Measurements from ENCODE around the gene ADCK1.

ADCK1 gene

DNA sequence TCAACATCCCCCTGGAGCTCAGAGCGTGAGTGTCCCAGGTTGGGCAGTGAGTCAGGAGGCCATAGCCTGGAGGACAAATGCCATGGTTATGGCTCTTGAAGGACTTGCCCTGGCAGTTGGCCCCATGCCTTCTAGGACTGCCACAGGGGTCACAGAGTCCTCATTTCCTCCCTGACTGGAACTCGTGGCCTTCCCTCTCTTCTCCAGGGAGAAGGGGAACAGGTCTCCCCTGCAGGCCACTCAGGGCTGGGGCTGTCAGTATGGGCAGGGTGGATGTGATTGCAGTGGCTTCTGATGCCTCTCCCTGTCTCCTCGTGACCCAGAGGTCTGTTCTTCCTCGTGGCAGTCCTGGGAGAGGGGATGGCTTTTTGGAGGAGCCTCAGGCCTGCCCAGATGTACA is 70.7 kb downstream of the ADCK1 start:
- Histone ChIP-seq H3K36me3 (ENCODE audit: insufficient read depth, insufficient read length, low read length) (no peaks in the 10 kb centered on the region), H3K9ac (ENCODE audit: insufficient read length, low read depth) (no peak overlapping the region), H3K4me3 (ENCODE audit: insufficient read length, low read depth) (no peak overlapping the region), H3K4me1 (ENCODE audit: insufficient read depth, insufficient read length) (peaks cover 4% of the 10 kb centered on the region), H3K9me3 (ENCODE audit: insufficient read depth, low read length) (no peaks in the 10 kb centered on the region), H3K27me3 (ENCODE audit: insufficient read depth, insufficient read length) (no peaks in the 10 kb centered on the region)
- no peak for TF ChIP-seq YY1 (IDR thresholded peaks at IDR 0.05; ENCODE audit: insufficient read depth, insufficient read length)
- TF ChIP-seq SUZ12 (IDR thresholded peaks at IDR 0.05; ENCODE audit: extremely low read depth, insufficient read depth, insufficient read length) = no peak
- no peak for TF ChIP-seq ZNF274 (IDR thresholded peaks at IDR 0.05; ENCODE audit: low read depth, low read length)
- no peak for DNase-seq (ENCODE audit: low read depth, low spot score)

DNA sequence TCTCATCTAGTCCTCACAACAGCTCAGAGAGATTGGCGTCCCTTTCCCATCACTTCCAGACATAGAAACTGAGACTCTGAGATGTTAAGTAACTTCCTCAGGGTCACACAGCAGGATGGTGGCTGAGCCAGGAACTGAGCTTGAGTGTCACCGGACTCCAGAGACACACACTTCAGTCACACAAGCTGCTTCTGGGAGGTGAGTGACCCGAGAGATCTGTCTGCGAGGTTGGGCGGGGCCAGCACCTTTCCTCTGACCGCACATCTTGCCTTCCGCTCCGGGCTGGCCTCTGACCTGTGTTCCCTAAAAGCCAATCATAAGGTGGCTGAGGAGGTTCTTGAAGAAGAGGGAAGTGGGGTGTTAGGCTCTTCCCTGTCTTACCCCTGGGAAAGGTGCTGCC is 72.2 kb downstream of the ADCK1 start:
- no peaks in the 10 kb centered on the region for H3K9me3 ChIP-seq (ENCODE audit: insufficient read depth, low read length)
- H3K9ac ChIP-seq (ENCODE audit: insufficient read length, low read depth) = no peak overlapping the region
- peaks cover 3% of the 10 kb centered on the region for H3K4me1 ChIP-seq (ENCODE audit: insufficient read depth, insufficient read length)
- H3K27me3 ChIP-seq (ENCODE audit: insufficient read depth, insufficient read length) = no peaks in the 10 kb centered on the region
- H3K4me3 ChIP-seq (ENCODE audit: insufficient read length, low read depth) = no peak overlapping the region
- no peaks in the 10 kb centered on the region for H3K36me3 ChIP-seq (ENCODE audit: insufficient read depth, insufficient read length, low read length)
- TF ChIP-seq ZNF274 (IDR thresholded peaks at IDR 0.05; ENCODE audit: low read depth, low read length) (no peak), YY1 (IDR thresholded peaks at IDR 0.05; ENCODE audit: insufficient read depth, insufficient read length) (no peak), SUZ12 (IDR thresholded peaks at IDR 0.05; ENCODE audit: extremely low read depth, insufficient read depth, insufficient read length) (no peak)
- no peak for DNase-seq (ENCODE audit: low read depth, low spot score)

DNA sequence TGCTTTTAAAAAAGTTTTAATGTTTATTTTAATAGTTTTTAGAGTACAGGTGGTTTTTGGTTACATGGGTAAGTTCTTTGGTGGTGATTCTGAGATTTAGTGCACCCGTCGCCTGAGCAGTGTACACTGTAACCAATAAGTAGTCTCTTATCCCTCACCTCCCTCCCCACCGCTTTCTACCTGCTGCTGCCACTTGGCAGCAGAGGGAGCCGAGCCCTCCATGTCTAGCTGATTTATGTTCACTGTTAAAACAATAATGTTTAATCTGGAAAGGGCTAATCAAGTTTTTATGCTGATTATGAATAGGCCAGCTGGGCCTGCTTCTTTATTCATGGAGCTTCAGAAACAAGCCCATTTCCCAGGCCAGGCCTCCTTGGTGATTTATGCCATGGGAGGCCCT is 73.1 kb downstream of the ADCK1 start:
- no peak for DNase-seq (ENCODE audit: low read depth, low spot score)
- Histone ChIP-seq H3K9me3 (ENCODE audit: insufficient read depth, low read length) (no peaks in the 10 kb centered on the region), H3K27me3 (ENCODE audit: insufficient read depth, insufficient read length) (no peaks in the 10 kb centered on the region), H3K4me1 (ENCODE audit: insufficient read depth, insufficient read length) (peaks cover 3% of the 10 kb centered on the region), H3K36me3 (ENCODE audit: insufficient read depth, insufficient read length, low read length) (no peaks in the 10 kb centered on the region), H3K9ac (ENCODE audit: insufficient read length, low read depth) (no peak overlapping the region), H3K4me3 (ENCODE audit: insufficient read length, low read depth) (no peak overlapping the region)
- TF ChIP-seq SUZ12 (IDR thresholded peaks at IDR 0.05; ENCODE audit: extremely low read depth, insufficient read depth, insufficient read length) (no peak), ZNF274 (IDR thresholded peaks at IDR 0.05; ENCODE audit: low read depth, low read length) (no peak), YY1 (IDR thresholded peaks at IDR 0.05; ENCODE audit: insufficient read depth, insufficient read length) (no peak)

DNA sequence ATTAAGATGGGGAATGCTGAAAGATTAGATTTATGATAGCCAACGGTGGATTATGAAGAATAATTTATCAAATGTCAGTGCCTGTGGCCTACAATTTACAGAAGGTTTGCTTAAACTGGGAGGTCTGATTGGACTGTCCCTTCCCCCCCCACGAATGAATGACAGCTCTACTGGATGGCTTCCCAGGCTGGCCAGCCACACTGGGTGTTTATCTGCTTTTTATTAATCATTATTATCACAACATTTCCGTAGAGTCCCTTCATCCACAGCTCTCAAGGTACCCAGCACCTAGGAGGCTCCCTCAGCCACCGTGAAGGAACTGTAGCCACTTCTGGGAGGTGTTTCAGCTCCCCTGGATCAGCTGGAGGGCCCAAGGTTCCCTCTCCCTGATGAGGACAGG is 78.9 kb downstream of the ADCK1 start:
- Histone ChIP-seq H3K27me3 (ENCODE audit: insufficient read depth, insufficient read length) (no peaks in the 10 kb centered on the region), H3K4me1 (ENCODE audit: insufficient read depth, insufficient read length) (peaks cover 6% of the 10 kb centered on the region), H3K9me3 (ENCODE audit: insufficient read depth, low read length) (no peaks in the 10 kb centered on the region), H3K4me3 (ENCODE audit: insufficient read length, low read depth) (no peak overlapping the region), H3K36me3 (ENCODE audit: insufficient read depth, insufficient read length, low read length) (no peaks in the 10 kb centered on the region), H3K9ac (ENCODE audit: insufficient read length, low read depth) (no peak overlapping the region)
- TF ChIP-seq SUZ12 (IDR thresholded peaks at IDR 0.05; ENCODE audit: extremely low read depth, insufficient read depth, insufficient read length) = no peak
- no peak for TF ChIP-seq ZNF274 (IDR thresholded peaks at IDR 0.05; ENCODE audit: low read depth, low read length)
- TF ChIP-seq YY1 (IDR thresholded peaks at IDR 0.05; ENCODE audit: insufficient read depth, insufficient read length) = no peak
- DNase-seq (ENCODE audit: low read depth, low spot score) = no peak

DNA sequence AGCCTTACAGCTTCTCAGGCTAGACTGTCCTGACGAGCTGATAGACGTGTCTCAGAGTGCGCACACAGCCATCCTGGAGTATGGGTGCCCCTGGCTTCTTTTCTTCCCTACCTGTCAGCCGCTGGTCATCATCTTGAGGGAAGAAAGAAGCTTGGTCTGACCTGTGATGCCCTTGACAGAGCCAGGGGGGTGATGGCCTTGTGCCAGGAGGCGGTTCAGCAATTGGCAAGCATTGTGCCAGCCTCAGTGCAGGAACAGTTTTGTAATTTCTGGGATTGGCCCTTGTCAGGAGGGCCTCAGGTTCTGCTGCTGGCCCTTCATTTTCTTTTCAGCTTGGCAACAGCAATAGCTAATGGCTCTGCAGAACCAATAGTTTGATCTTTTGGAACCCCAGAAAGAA is 80.1 kb downstream of the ADCK1 start:
- Histone ChIP-seq H3K9me3 (ENCODE audit: insufficient read depth, low read length) (no peaks in the 10 kb centered on the region), H3K36me3 (ENCODE audit: insufficient read depth, insufficient read length, low read length) (no peaks in the 10 kb centered on the region), H3K9ac (ENCODE audit: insufficient read length, low read depth) (no peak overlapping the region), H3K4me1 (ENCODE audit: insufficient read depth, insufficient read length) (peaks cover 6% of the 10 kb centered on the region), H3K27me3 (ENCODE audit: insufficient read depth, insufficient read length) (no peaks in the 10 kb centered on the region), H3K4me3 (ENCODE audit: insufficient read length, low read depth) (no peak overlapping the region)
- no peak for TF ChIP-seq SUZ12 (IDR thresholded peaks at IDR 0.05; ENCODE audit: extremely low read depth, insufficient read depth, insufficient read length)
- TF ChIP-seq YY1 (IDR thresholded peaks at IDR 0.05; ENCODE audit: insufficient read depth, insufficient read length) = no peak
- no peak for TF ChIP-seq ZNF274 (IDR thresholded peaks at IDR 0.05; ENCODE audit: low read depth, low read length)
- DNase-seq (ENCODE audit: low read depth, low spot score) = no peak

DNA sequence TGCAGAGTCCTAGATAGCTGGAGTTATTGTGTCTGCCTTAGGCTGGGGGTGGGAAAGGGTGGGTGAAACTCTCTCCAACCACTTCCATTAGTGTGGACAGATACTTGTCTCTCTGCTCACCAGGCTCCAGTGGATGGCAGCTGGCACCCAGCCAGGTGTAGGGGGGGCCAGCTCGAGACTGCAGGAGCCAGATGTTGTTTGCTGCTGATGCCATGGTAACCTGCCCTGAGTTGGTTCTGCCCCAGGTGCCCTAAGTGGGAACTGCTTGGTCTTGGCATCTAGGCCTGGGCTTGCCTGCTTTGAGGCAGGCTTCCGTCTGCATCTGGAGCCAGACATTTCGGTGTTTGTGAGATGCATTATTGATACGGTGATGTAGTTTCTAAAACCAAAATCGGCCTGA is 82.2 kb downstream of the ADCK1 start:
- H3K9ac ChIP-seq (ENCODE audit: insufficient read length, low read depth) = no peak overlapping the region
- H3K4me1 ChIP-seq (ENCODE audit: insufficient read depth, insufficient read length) = peaks cover 6% of the 10 kb centered on the region
- no peaks in the 10 kb centered on the region for H3K27me3 ChIP-seq (ENCODE audit: insufficient read depth, insufficient read length)
- H3K36me3 ChIP-seq (ENCODE audit: insufficient read depth, insufficient read length, low read length) = no peaks in the 10 kb centered on the region
- DNase-seq (ENCODE audit: low read depth, low spot score) = no peak
- H3K4me3 ChIP-seq (ENCODE audit: insufficient read length, low read depth) = no peak overlapping the region
- H3K9me3 ChIP-seq (ENCODE audit: insufficient read depth, low read length) = no peaks in the 10 kb centered on the region
- TF ChIP-seq SUZ12 (IDR thresholded peaks at IDR 0.05; ENCODE audit: extremely low read depth, insufficient read depth, insufficient read length) (no peak), YY1 (IDR thresholded peaks at IDR 0.05; ENCODE audit: insufficient read depth, insufficient read length) (no peak), ZNF274 (IDR thresholded peaks at IDR 0.05; ENCODE audit: low read depth, low read length) (no peak)

DNA sequence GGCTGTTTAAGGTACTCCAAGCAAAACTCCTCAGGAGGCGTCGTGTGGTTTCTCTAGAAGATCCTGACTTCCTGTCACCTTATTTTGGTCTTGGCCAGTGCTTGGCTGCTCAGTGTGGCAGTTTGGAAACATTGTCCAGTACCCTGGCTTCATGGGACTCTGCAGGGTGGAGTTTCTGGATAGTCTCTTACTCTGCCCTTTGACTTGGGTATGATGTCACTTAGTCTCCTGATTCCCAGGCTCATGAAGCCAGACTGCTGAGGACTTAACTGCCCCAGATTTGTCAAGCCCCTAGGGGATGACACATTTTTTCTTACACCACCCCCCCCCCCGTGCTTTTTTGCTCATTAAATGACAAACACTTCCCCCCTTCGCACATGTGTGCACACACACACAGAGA is 82.7 kb downstream of the ADCK1 start:
- Histone ChIP-seq H3K9ac (ENCODE audit: insufficient read length, low read depth) (no peak overlapping the region), H3K27me3 (ENCODE audit: insufficient read depth, insufficient read length) (no peaks in the 10 kb centered on the region), H3K9me3 (ENCODE audit: insufficient read depth, low read length) (no peaks in the 10 kb centered on the region), H3K36me3 (ENCODE audit: insufficient read depth, insufficient read length, low read length) (peaks cover 1% of the 10 kb centered on the region), H3K4me3 (ENCODE audit: insufficient read length, low read depth) (no peak overlapping the region), H3K4me1 (ENCODE audit: insufficient read depth, insufficient read length) (peaks cover 6% of the 10 kb centered on the region)
- TF ChIP-seq SUZ12 (IDR thresholded peaks at IDR 0.05; ENCODE audit: extremely low read depth, insufficient read depth, insufficient read length) (no peak), ZNF274 (IDR thresholded peaks at IDR 0.05; ENCODE audit: low read depth, low read length) (no peak), YY1 (IDR thresholded peaks at IDR 0.05; ENCODE audit: insufficient read depth, insufficient read length) (no peak)
- DNase-seq (ENCODE audit: low read depth, low spot score) = no peak

Measured in NT2/D1 (cell line).